GM18505 (cell line): Measurements from ENCODE around the gene ABRACL.
"Not testable (repeated sequence)": the region's sequence is repeated elsewhere in the genome, so short reads cannot be mapped to it uniquely, and the experiment has no call there.

Experiments used
- ATAC-seq: cut with Tn5 transposase; IDR thresholded peaks from one replicate; pipeline ENCODE4 v1.9.1; 2021; ENCODE audit not compliant: unreplicated experiment
- POLR2A ChIP-seq: IDR thresholded peaks from 4 replicates; pipeline ENCODE4 v1.6.1; 2011; ENCODE audit warnings: borderline replicate concordance; ENCODE audit not compliant: insufficient read depth, insufficient read length; ENCODE audit errors: extremely low read depth

The ABRACL gene, protein sequence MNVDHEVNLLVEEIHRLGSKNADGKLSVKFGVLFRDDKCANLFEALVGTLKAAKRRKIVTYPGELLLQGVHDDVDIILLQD

GRCh38 chr6:139028658-139029469, at the start of gene ABRACL:
TSS of gene ABRACL (plus strand) at chr6:139028745. CDS start at chr6:139034161, 5,416 bp downstream.
- peak; percentile 72 for TF ChIP-seq POLR2A
- ATAC-seq, result peak; percentile 61

DNA sequence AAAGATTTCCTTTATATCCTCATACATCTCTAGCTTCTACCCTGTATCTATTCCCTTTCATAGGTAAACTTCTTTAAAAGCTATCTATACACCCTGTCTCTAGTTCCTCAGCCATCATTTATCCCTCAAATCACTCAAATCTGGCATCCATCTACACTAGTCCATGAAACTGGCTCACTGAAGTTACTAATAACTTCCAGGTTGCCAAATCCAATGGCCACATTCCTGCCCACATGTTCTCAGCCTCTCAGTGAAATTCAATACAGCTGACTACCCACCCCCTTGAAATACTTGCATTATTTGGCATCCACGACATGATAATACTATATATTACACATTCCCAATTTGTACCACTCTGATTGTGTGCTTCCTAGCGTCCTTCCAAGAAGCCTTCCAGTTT, 49.2 kb upstream of the ABRACL start:
- no peak for ATAC-seq

DNA sequence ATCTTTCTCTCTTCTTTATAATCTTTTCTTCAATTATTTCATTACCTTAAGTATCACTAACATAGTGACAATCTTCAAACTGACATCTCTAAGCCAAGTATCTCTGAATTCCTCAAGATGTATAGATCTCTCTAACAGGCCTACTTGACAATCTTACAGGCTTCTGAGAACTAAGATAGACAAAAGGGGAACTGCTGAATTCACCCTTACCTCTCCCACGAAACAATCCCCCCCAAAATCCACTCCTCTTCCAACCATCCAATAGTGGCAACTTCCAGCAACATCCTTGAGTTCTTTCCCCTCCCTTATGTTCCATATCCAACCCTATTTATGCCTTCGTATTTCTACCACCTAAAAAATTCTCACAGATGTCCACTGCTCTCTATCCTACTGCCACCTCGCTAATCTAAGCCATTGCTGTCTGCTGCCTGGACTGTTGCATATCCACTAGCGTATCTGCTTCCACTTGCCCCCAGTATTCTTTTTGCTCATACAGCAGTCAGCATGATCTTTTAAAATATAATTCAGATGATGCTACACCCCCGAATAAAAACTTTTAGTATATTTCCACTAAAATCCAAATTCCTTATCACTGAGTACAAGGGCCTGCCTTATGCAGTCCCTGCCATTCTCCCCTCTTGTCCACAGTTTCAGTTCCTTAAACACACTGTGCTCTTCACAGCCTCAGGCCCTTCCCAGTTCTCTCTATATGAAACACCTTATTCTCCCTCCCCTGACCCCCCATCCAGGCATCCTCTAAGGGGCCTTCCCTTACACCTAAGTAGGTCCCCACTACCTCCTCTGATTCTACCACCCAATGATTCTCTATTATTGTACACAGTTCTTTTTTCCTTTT, 48.5 kb upstream of the ABRACL start:
- peak; percentile 66 for ATAC-seq
- TF ChIP-seq POLR2A, result no peak

More for the DNA sequence above, 49.2 kb upstream of the ABRACL start:
- no peak for TF ChIP-seq POLR2A

DNA sequence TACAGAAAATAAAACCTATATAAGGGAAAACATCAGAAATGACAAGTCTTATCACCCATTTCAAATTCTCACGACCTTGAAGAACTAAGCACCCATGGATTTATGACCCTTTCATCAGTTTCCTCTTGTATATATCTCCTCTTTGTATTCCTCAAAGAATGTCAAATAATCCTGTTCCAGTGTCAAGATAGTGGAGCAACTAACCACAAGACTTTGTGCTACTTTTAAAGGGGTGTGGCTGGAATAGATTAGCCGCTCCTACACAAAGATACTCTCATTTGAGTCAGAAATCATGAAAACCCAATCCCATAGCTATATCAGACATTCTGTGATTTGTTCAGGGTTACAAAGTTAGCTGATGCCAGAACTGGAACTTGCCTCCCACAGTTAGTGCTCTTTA, 47.1 kb upstream of the ABRACL start:
- ATAC-seq, result no peak
- no peak for TF ChIP-seq POLR2A

DNA sequence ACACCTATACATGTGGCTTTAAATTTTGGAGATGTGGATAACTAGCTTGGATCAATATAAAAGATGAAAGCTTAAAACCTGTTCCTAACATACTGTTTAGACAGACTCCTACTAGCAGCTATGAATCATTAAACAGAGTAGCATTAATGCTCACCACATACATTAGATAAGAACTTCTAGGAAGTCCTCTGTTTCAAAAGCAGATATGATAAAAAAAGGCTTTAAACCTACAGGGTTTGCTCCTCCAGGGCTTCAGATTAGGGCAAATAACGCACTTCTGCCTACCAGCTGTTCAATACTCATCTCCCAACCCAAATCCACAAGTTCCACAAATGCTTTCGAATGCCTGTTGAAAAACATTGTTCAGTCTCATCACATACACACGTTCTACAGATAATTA, 42.0 kb upstream of the ABRACL start:
- ATAC-seq, result no peak

GRCh38 chr6:138987080-138987642, 41.4 kb upstream of the ABRACL start:
- peak; percentile 26 for ATAC-seq
- TF ChIP-seq POLR2A, result no peak

More for the DNA sequence above, 42.0 kb upstream of the ABRACL start:
- no peak for TF ChIP-seq POLR2A

GRCh38 chr6:138987643-138988468, 40.7 kb upstream of the ABRACL start, which contains the start of gene REPS1:
TSS of gene REPS1 (minus strand) at chr6:138988253. CDS start at chr6:138987682, 571 bp downstream.
- peak; percentile 91 for ATAC-seq
- TF ChIP-seq POLR2A, result peak; percentile 88

DNA sequence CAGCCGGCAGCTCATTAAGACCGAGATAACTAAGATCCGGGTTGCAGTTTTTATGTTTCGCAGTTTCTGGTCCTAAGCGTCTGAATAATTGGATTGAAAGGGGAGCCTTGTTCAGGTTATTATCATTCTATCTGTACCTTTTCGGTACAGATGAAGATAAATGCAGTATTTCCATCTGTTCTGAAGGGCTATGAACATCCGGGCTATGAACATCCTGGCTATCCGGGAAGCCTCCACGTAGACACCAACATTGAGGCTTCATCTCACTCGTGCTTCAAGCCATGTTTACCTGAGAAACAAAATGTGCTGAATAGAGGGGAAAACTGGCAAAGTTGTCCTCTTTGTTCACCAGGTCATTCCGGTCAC, 40.1 kb upstream of the ABRACL start:
- peak; percentile 11 for ATAC-seq
- no peak for TF ChIP-seq POLR2A

- TF ChIP-seq POLR2A, result no peak
- no peak for ATAC-seq
Measured at GRCh38 chr6:138989098-138989983, 39.2 kb upstream of the ABRACL start.

DNA sequence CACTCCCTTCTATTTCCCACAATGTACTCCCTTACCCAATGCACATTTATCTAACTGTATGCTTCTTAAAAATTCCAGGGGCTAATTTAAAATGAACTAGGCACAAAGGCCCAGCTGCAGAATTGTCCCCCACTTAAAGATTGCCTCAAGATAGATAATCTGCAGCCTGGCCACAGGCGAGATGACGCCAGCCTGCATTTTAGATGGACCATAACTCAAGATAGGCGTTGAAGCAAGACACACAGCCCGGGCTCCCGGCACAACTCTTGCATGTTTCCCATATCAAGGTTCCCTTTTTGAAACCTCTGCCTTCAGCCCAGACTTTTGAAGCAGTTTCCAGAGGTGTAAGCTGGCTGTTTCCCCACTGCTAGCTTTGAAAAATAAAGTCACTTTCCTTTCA, 37.3 kb upstream of the ABRACL start:
- TF ChIP-seq POLR2A, result no peak
- ATAC-seq, result no peak

DNA sequence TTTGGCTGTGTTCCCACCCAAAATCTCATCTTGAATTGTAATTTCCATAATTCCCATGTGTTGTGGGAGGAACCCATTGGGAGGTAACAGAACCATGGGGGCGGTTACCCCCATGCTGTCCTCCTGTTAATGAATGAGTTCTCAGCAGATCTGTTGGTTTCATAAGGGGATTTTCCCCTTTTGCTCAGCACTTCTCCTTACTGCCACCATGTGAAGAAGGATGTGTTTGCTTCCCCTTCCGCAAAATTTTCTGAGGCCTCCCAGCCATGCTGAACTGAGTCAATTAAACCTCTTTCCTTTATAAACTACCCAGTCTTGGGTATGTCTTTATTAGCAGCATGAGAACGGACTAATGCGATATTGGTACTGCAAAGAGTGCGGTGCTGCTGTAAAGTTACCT, 35.6 kb upstream of the ABRACL start:
- ATAC-seq, result not testable (repeated sequence)

- not testable (repeated sequence) for ATAC-seq
Measured at GRCh38 chr6:138993410-138993809, 35.1 kb upstream of the ABRACL start.
